A204.1 (cell line): ENCODE results near the gene RASA3.
"Not testable (repeated sequence)": the region's sequence is repeated elsewhere in the genome, so short reads cannot be mapped to it uniquely, and the experiment has no call there.

Experiments used
- FAIRE-seq: peaks from 2 replicates; lab custom pipeline; 2012; peaks lifted over from hg19 to GRCh38; lab: Jason Lieb, UNC

RASA3 gene

GRCh38 chr13:114126086-114126485 lies 6.3 kb downstream of the RASA3 start:
- not testable (repeated sequence) for FAIRE-seq

GRCh38 chr13:114125589-114125988 lies 6.8 kb downstream of the RASA3 start:
- no peak for FAIRE-seq

- no peak for FAIRE-seq
These were observed 7.5 kb downstream of the RASA3 start for GRCh38 chr13:114124921-114125320.

DNA sequence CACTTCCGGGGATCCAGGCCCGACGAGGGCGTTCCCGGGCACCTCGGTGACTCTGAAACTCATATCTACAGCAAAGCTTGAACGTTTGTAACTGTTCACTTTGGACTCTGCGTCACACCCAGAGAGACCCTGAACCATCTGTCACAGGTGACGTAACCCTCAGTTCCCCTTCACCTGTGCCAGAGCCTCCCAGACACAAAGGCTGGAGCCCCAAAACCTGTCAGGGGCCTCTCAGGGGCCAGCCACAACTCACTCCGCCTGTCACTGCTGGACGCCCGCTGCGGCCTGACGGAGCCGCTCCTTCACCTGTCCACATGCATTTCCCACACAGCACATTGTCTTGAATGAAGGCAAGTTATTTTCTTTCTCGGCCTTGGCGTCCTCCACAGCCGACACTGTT lies 8.0 kb downstream of the RASA3 start:
- FAIRE-seq: no peak

DNA sequence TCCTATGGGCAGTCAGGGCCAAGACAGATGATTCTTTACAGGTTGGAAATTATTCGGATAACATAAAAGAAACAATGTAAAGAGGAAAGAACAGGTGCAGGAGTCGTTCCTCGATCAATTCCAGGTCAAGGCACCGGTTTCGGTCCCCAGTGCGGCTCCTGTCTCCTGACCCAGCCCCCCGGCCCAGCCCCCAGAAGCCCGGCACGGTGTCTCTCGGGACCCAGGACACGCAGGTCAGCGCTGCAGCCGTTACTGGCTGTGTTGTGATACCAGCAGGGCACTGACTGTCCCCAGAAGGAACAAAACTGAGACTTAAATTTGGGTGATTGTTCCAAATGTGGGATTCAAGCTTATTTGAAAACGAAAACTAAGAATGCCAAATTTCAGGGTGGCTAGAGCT lies 8.5 kb downstream of the RASA3 start:
- FAIRE-seq: no peak

DNA sequence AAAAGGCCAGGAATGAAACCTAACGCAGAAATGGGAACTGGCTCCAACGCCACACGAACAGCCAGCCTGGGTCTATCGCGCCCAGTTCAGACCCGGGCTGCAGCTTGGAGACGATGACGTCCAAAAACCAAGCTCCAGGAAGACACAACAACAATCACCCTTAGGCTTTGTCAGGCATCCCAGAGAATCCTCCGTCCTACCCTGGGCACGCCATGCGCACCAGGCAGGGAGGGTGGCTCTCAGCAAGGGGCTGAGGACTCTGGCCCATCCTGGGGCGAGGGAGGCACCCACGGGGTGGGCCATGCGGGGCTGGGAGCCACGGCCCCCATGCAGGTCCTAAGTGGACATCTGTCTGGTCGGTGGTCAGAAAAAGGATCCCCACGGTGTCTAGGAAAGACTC lies 9.0 kb downstream of the RASA3 start:
- FAIRE-seq: no peak

GRCh38 chr13:114122591-114123211 lies 9.7 kb downstream of the RASA3 start:
- no peak for FAIRE-seq

- FAIRE-seq: no peak
These were observed 10.3 kb downstream of the RASA3 start for GRCh38 chr13:114122127-114122511.

DNA sequence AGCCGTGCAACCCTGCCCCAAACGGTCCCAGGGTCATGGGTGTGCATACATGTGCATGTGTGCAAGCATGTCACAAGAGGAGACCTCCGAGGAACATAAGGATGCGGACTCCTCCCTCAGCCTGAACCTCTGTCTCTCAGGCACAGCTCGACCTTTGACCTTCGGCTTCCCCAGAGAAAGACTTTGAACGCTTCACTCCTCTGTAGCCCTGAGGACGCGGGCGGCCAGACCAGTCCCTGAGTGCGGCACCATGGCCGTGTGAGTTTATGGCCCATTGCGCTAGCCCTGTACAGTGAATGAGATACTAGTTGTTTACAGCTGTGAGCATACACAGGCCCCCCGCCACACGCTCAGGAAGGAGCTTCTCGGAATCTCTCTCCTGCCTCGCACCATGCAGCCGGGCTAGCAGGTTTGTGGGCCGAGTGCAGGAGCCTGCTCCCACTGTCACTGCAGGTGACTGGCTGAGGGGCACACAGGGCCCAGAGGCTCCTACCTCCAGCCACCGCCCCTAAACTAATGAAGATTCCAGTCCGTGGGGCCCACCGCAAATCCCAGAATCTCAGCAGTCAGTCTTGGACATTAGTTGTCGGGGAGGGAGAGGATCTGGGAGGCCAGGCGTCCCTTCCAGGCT lies 10.8 kb downstream of the RASA3 start:
- FAIRE-seq: no peak

GRCh38 chr13:114121031-114121430 lies 11.4 kb downstream of the RASA3 start:
- FAIRE-seq: no peak

- FAIRE-seq: no peak
These were observed 11.8 kb downstream of the RASA3 start for GRCh38 chr13:114120591-114121011.

- no peak for FAIRE-seq
These were observed 13.2 kb downstream of the RASA3 start for GRCh38 chr13:114119196-114119595.

DNA sequence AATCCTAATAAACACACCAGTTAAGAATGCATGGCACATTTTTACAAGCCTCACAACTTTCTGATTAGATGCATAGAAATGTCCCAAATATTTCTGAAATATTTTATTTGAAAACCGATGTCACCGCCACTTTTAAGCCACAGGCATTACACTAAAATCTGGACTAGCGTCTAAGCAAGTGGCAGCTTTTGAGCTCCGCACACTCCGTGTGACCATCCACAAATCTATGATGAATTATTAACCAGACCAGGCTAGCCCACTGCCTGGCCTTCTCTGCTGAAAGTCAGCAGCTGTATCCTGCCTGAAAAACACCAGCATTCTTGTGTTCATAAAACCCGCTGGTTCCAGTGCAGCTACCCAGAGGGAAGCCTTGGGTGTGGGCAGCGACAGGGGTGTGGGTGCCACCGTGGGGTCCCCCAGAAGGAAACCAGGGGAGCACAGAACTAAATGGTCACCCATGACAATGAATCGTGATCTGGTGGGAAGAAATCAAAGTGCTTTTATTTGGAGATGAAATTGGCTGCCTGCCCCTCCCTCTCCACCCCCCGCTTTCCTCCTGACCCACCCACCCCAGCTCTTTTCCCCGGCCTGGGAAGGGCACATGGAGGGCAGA lies 13.8 kb downstream of the RASA3 start:
- no peak for FAIRE-seq

GRCh38 chr13:114118086-114118485 lies 14.3 kb downstream of the RASA3 start:
- no peak for FAIRE-seq

GRCh38 chr13:114117341-114117874 lies 15.0 kb downstream of the RASA3 start:
- FAIRE-seq: not testable (repeated sequence)

GRCh38 chr13:114116734-114117133 lies 15.7 kb downstream of the RASA3 start:
- no peak for FAIRE-seq

DNA sequence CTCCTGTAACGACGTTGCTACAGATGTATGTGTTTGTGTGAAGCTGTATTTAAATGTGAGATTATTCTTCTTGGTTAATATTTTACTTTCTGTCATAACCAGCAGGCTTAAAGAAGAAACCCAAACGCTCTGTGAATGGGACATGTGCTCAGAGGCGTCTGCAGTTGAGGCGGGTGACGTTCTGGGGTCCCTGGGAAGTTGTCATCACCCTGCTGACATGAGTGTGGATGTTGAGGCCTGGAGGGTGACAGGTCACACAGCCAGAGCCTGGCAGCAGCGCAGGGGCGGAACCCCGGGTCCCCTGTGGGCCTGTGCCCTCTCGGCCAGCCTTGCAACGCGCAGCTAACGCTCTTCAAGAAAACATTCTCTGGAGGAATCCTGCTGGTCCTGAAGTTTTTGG lies 16.6 kb downstream of the RASA3 start:
- no peak for FAIRE-seq

- no peak for FAIRE-seq
These were observed 17.2 kb downstream of the RASA3 start for GRCh38 chr13:114115191-114115671.

DNA sequence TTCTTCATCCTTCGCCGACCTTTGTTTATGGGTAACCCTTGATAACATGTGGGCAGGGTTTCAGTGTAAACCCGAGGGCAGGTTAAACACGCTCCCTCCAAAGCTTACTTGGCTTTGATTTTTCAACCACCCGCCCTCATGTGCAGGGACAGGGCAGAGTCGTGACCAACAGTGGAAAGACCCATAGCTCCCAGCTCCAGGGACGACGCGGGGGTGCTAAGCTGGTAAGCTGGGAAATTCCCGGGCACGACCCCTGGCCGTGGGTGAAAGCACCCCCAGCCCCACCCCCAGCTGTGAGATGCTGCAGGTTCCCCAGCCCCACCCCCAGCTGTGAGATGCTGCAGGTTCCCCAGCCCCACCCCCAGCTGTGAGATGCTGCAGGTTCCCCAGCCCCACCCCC lies 17.8 kb downstream of the RASA3 start:
- FAIRE-seq: not testable (repeated sequence)

DNA sequence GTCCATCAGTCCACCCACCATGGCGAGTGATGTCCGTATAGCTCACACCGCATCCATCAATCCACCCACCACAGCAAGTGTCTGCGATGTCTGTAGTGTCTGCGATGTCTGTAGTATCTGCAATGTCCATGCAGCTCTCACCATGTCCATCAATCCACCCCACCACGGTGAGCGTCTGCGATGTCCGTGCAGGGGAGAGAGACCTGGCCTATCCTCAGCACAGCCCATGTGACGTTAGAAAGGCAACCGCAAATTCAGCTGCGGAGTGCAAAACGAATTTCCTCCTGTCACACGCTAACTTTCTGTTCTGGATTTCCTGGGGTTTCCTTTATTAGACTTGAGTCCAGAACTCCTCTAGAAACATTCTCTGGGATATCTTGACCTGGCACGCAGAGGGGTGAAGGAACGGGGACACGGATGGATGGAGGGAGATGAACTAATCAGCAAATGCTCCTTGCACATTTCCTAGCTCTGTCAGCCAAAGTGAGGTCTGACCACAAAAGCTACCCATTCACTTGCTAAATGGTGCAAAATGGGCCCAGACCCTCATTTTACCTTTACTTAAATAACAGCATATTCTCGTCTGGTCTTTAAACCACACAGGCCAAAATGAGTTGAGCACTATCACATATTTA lies 18.3 kb downstream of the RASA3 start:
- FAIRE-seq: no peak

DNA sequence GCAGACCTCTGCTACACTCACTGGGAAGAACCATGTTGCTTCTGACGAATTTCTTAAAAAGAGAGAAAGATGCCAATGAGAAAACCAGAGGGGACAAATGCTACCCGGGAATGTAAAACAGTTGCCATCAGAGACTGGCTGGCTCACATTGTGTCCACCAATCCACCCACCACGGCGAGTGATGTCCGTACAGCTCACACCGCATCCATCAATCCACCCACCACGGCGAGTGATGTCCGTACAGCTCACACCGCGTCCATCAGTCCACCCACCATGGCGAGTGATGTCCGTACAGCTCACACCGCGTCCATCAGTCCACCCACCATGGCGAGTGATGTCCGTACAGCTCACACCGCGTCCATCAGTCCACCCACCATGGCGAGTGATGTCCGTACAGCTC lies 19.0 kb downstream of the RASA3 start:
- FAIRE-seq: not testable (repeated sequence)

GRCh38 chr13:114112826-114113322 lies 19.5 kb downstream of the RASA3 start:
- no peak for FAIRE-seq
